H9 (cell line): ENCODE results near the gene DNAH1. TPM values are rescaled to one million over a fixed set of nuclear protein-coding genes. Genes with fewer than 3 reads are reported as not detected.

Experiments
- DNase-seq: peaks from one replicate; pipeline ENCODE4 v3.0.0-alpha.2; 2017
- H2AFZ ChIP-seq: one replicate; pipeline ENCODE4 v1.6.1; 2013; ENCODE audit warnings: mild to moderate bottlenecking, low read length, control low read depth, moderate library complexity
- H2AK5ac ChIP-seq: 2 replicates; pipeline ENCODE4 v1.6.1; 2013; ENCODE audit warnings: low read length, control low read depth, mixed read lengths; ENCODE audit not compliant: insufficient read length
- H2BK120ac ChIP-seq: one replicate; pipeline ENCODE4 v1.6.1; 2013; ENCODE audit warnings: low read depth, mild to moderate bottlenecking, low read length, control low read depth, inconsistent platforms; ENCODE audit not compliant: poor library complexity, severe bottlenecking
- H2BK12ac ChIP-seq: 2 replicates; pipeline ENCODE4 v1.6.1; 2013; ENCODE audit warnings: low read length, control low read depth, mixed read lengths, low read depth; ENCODE audit not compliant: insufficient read length
- H2BK15ac ChIP-seq: 2 replicates; pipeline ENCODE4 v1.6.1; 2013; ENCODE audit warnings: low read depth, low read length, control low read depth
- H2BK20ac ChIP-seq: one replicate; pipeline ENCODE4 v1.6.1; 2013; ENCODE audit warnings: low read depth, mild to moderate bottlenecking, low read length, control low read depth, inconsistent platforms; ENCODE audit not compliant: poor library complexity, severe bottlenecking
- H2BK5ac ChIP-seq: 2 replicates; pipeline ENCODE4 v1.6.1; 2013; ENCODE audit warnings: low read length, control low read depth, mixed read lengths; ENCODE audit not compliant: insufficient read length
- H3K14ac ChIP-seq: 2 replicates; pipeline ENCODE4 v1.6.1; 2013; ENCODE audit warnings: low read length, control low read depth; ENCODE audit not compliant: insufficient read depth
- H3K18ac ChIP-seq: 2 replicates; pipeline ENCODE4 v1.6.1; 2013; ENCODE audit warnings: low read depth, mild to moderate bottlenecking, mixed read lengths, low read length, control low read depth; ENCODE audit not compliant: insufficient read length
- H3K23ac ChIP-seq: 2 replicates; pipeline ENCODE4 v1.6.1; 2013; ENCODE audit warnings: low read length, control low read depth, mixed read lengths, low read depth; ENCODE audit not compliant: insufficient read length
- H3K23me2 ChIP-seq: 2 replicates; pipeline ENCODE4 v1.6.1; 2013; ENCODE audit warnings: low read depth, mild to moderate bottlenecking, mixed read lengths, low read length, control low read depth; ENCODE audit not compliant: insufficient read length, poor library complexity, severe bottlenecking
- H3K27ac ChIP-seq: 2 replicates; pipeline ENCODE4 v1.5.1; 2013; ENCODE audit warnings: low read length, control low read depth, mixed read lengths, low read depth; ENCODE audit not compliant: insufficient read length
- H3K27me3 ChIP-seq: 2 replicates; pipeline ENCODE4 v1.6.1; 2013; ENCODE audit warnings: low read length, control low read depth, inconsistent platforms; ENCODE audit not compliant: insufficient read depth
- H3K4ac ChIP-seq: 2 replicates; pipeline ENCODE4 v1.6.1; 2013; ENCODE audit warnings: low read depth, mild to moderate bottlenecking, control low read depth, inconsistent platforms, low read length, moderate library complexity
- H3K4me1 ChIP-seq: 2 replicates; pipeline ENCODE4 v1.6.1; 2013; ENCODE audit warnings: low read length, control low read depth, inconsistent platforms; ENCODE audit not compliant: insufficient read depth
- H3K4me2 ChIP-seq: 2 replicates; pipeline ENCODE4 v1.6.1; 2013; ENCODE audit warnings: low read length, control low read depth, mixed read lengths; ENCODE audit not compliant: insufficient read length, insufficient read depth
- H3K56ac ChIP-seq: 2 replicates; pipeline ENCODE4 v1.6.1; 2013; ENCODE audit warnings: low read depth, mild to moderate bottlenecking, mixed read lengths, low read length, control low read depth; ENCODE audit not compliant: insufficient read length
- H3K79me1 ChIP-seq: 2 replicates; pipeline ENCODE4 v1.6.1; 2013; ENCODE audit warnings: low read depth, mild to moderate bottlenecking, moderate library complexity, low read length, control low read depth, inconsistent platforms; ENCODE audit not compliant: insufficient read depth, poor library complexity, severe bottlenecking
- H3K79me2 ChIP-seq: 2 replicates; pipeline ENCODE4 v1.6.1; 2013; ENCODE audit warnings: low read length, control low read depth, inconsistent platforms; ENCODE audit not compliant: insufficient read depth
- H3K9ac ChIP-seq: 2 replicates; pipeline ENCODE4 v1.6.1; 2013; ENCODE audit warnings: low read length, control low read depth, mixed read lengths; ENCODE audit not compliant: insufficient read length; ENCODE audit errors: extremely low read depth
- H3K9me3 ChIP-seq: one replicate; pipeline ENCODE4 v1.6.1; 2013; ENCODE audit warnings: low read depth, low read length, inconsistent platforms; ENCODE audit not compliant: control insufficient read depth
- H3T11ph ChIP-seq: one replicate; pipeline ENCODE4 v1.6.1; 2013; ENCODE audit warnings: mild to moderate bottlenecking, low read length, control low read depth, inconsistent platforms
- H4K20me1 ChIP-seq: one replicate; pipeline ENCODE4 v1.6.1; 2013; ENCODE audit not compliant: control insufficient read depth, insufficient read length, insufficient read depth
- H4K5ac ChIP-seq: 2 replicates; pipeline ENCODE4 v1.6.1; 2013; ENCODE audit warnings: low read depth, mild to moderate bottlenecking, mixed read lengths, low read length, control low read depth; ENCODE audit not compliant: insufficient read length
- H4K8ac ChIP-seq: replicated peaks from 2 replicates; pipeline ENCODE4 v1.6.1; 2013; ENCODE audit warnings: low read length, control low read depth, mixed read lengths, low read depth; ENCODE audit not compliant: insufficient read length
- H4K91ac ChIP-seq: 2 replicates; pipeline ENCODE4 v1.6.1; 2013; ENCODE audit warnings: low read depth, mild to moderate bottlenecking, moderate library complexity, mixed read lengths, low read length, control low read depth; ENCODE audit not compliant: insufficient read length
- H3K27ac Mint-ChIP-seq, 3 experiments: 2 replicates in 2 of 3; 3 replicates in 1 of 3; pipeline ENCODE4 v1.8.0; 2020 to 2021; ENCODE audit warnings: mixed read lengths in 3 of 3, mild to moderate bottlenecking in 1 of 3, moderate library complexity in 1 of 3
- H3K27me3 Mint-ChIP-seq: 2 replicates; pipeline ENCODE4 v1.8.0; 2021; ENCODE audit warnings: low read depth, mild to moderate bottlenecking, moderate library complexity, mixed read lengths
- H3K36me3 Mint-ChIP-seq, 3 experiments: 2 replicates in 2 of 3; 3 replicates in 1 of 3; pipeline ENCODE4 v1.8.0; 2020 to 2021; ENCODE audit warnings: low read depth in 3 of 3, mixed read lengths in 3 of 3; ENCODE audit not compliant: insufficient read depth in 1 of 3
- H3K4me1 Mint-ChIP-seq, 2 experiments: 2 replicates each; pipeline ENCODE4 v1.8.0; 2020; ENCODE audit warnings: mixed read lengths in 2 of 2
- H3K4me3 Mint-ChIP-seq, 2 experiments: 2 replicates in 1 of 2; 3 replicates in 1 of 2; pipeline ENCODE4 v1.8.0; 2020 to 2021; ENCODE audit warnings: mild to moderate bottlenecking in 2 of 2, mixed read lengths in 2 of 2, moderate library complexity in 1 of 2
- H3K9me3 Mint-ChIP-seq, 2 experiments: 2 replicates in 1 of 2; 3 replicates in 1 of 2; pipeline ENCODE4 v1.8.0; 2020; ENCODE audit warnings: mild to moderate bottlenecking in 2 of 2, mixed read lengths in 2 of 2, moderate library complexity in 1 of 2
- CTCF ChIP-seq: fragments of 200-600 bp; sonication (generic); conservative IDR thresholded peaks from 3 replicates; pipeline ENCODE4 v1.8.0; 2021; ENCODE audit warnings: antibody characterized with exemption, mild to moderate bottlenecking
- WGBS: extraction: QIAGEN DNeasy Blood & Tissue Kit; methylation state at CpG from one replicate; pipeline ENCODE4 v1.1.7; 2013; ENCODE audit warnings: missing lambda C conversion rate, low lambda C conversion rate, mixed read lengths; ENCODE audit not compliant: insufficient read length; ENCODE audit errors: extremely low coverage; 5-methylcytosine and 5-hydroxymethylcytosine counted together
- total RNA-seq: library from RNA; stranded (reverse); gene quantifications from 2 replicates; pipeline ENCODE4 v1.2.1, GENCODE V29; 2021

DNAH1 gene
- total RNA-seq, 1 experiment from 2014 or later: 2.0 TPM

GRCh38 chr3:52322466-52322865, 6.3 kb downstream of the DNAH1 start:
- Histone ChIP-seq H3K4ac (no peak overlapping the region), H3K27ac (no peak overlapping the region), H2BK20ac (no peak overlapping the region), H2AFZ (no peak overlapping the region), H2AK5ac (no peak overlapping the region), H3K4me2 (no peak overlapping the region), H3T11ph (no peak overlapping the region), H3K23ac (no peak overlapping the region), H2BK120ac (no peak overlapping the region), H3K18ac (no peak overlapping the region), H3K56ac (no peak overlapping the region), H3K79me2 (no peaks in the 10 kb centered on the region), H3K14ac (no peak overlapping the region), H2BK15ac (no peak overlapping the region), H3K4me1 (no peaks in the 10 kb centered on the region), H3K79me1 (no peaks in the 10 kb centered on the region), H4K5ac (no peak overlapping the region), H4K8ac (no peak overlapping the region), H3K9ac (no peak overlapping the region), H2BK5ac (no peak overlapping the region), H3K27me3 (peaks cover 2% of the 10 kb centered on the region; the same call in 1 of the 2 replicates), H4K91ac (no peak overlapping the region), H3K23me2 (peaks cover 1% of the 10 kb centered on the region), H3K9me3 (no peaks in the 10 kb centered on the region), H4K20me1 (no peaks in the 10 kb centered on the region), H2BK12ac (no peak overlapping the region)
- H3K27me3 Mint-ChIP-seq: peaks cover 32% of the 10 kb centered on the region
- H3K27ac Mint-ChIP-seq: no peak overlapping the region
- TF ChIP-seq CTCF: no peak
- H3K4me3 Mint-ChIP-seq: no peak overlapping the region
- WGBS: no CpG with 5 or more reads among the region's 7 CpGs
- no peaks in the 10 kb centered on the region for H3K36me3 Mint-ChIP-seq
- no peaks in the 10 kb centered on the region for H3K9me3 Mint-ChIP-seq
- no peak for DNase-seq
- H3K4me1 Mint-ChIP-seq: peaks cover 5 to 7% of the 10 kb centered on the region in 2 experiments
